Measurements from ENCODE around the gene SURF6.
"Not testable (repeated sequence)": the region's sequence is repeated elsewhere in the genome, so short reads cannot be mapped to it uniquely, and the experiment has no call there.

SURF6 gene

DNA sequence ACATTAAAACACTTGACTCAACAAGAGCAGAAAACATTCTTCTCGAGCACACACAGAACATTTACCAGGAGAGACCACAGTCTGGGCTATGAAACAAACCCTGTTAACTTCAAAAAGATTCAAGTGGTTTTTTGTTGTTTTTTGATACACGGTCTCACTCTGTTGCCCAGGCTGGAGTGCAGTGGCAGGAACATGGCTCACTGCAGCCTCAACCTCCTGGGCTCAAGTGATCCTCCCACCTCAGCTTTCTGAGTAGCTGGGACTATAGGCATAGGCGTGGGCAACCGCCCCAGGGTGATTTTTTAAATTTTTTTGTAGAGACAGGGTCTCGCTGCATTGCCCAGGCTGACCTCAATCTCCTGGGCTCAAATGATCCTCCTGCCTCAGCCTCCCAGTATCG is 9.0 kb downstream of the SURF6 start:
- DNase-seq (ENCODE audit: low read depth), result not testable (repeated sequence)

DNA sequence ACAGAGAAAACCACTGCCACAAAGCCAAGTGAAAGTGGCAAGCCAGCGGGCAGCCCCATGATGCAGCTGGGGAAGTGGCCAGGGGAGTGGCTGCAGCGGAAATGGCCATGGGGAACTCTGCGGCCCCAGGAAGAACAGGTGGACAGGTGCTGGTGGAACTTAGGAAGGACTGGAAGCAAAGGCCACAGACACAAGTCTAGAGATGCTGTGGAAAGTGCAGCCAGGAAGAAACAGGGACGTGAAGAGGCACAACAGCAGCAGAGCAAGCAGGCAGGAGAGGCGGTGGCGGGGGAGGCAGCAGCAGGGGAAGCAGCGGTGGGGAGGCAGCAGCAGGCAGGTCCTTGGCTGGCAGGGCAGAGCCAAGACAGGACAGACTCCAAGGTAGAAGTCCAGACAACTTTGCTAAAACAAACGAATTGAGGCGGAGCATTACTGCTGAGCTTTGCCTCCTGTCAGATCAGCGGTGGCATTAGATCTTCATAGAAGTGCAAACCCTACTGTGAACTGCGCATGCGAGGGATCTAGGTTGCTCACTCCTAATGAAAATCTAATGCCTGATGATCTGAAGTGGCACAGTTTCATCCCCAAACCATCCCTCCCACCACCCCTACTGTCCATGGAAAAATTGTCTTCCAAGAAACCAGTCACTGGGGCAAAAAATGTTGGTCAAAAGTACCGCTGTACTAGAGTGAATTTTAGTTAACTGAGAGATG is 11.8 kb downstream of the SURF6 start:
- DNase-seq (ENCODE audit: low read depth), result no peak

DNA sequence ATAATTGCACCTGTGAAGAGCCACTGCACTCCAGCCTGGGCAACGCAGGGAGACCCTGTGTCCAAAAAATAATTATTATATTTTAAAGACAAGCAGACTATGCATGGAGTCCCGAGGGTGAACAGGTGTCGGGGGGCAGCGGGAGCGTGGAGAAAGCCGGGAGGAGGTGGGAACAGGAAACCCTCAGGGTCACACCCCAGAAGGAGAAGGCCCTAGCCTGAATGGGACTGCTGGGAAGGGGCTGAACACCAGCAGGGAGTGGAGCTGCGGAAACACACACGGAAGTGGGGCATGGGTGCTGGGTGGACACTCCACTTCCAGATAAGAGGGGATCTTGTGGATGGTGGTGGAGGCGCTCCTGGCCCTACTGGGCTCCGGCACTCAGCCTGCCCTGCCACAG is 12.8 kb downstream of the SURF6 start:
- DNase-seq (ENCODE audit: low read depth), result no peak

DNA sequence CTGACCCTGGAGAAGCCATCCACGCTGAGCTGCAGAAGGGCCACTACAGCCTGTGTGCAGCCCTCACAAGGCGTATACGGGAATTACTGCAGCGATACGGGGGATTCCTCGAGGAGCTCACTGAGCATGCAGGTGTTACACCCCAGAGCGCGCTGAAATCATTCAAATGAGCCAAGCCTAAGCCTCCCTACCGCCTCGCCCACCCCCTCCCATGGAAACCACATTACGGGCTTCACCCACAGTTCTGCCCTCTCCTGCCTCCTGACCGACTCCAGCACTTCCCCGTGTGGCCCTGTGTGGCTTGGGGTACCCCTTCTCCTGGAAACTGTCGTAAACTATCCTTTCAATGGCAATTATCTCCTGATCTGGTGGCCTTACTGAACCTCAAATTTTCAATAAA is 13.3 kb downstream of the SURF6 start:
- no peak for DNase-seq (ENCODE audit: low read depth)

DNA sequence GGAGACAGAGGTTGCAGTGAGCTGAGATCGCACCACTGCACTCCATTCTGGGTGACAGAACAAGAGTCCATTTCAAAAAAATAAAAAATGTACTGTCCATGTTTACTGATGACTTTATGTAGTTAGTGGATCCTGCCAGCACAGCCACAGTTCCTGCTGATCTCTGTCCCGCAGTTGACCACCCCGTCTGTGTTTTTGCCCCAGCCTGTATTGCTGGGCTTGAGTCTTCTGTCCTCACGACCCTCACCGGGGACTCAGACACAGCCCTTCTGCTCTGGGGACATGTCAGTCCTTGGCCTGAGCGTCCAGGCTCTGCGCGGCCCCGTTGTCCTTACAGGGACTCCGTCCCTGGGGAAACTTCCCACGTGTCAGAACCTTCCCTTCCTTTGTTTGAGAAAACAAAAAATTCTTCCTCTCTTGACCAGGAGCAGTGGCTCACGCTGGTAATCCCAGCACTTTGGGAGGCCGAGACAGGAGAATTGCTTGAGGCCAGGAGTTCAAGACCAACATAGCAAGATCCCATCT is 14.5 kb downstream of the SURF6 start:
- DNase-seq (ENCODE audit: low read depth), result no peak

- no peak for DNase-seq (ENCODE audit: low read depth)
Measured at GRCh38 chr9:133320421-133320881, 15.5 kb downstream of the SURF6 start.

DNA sequence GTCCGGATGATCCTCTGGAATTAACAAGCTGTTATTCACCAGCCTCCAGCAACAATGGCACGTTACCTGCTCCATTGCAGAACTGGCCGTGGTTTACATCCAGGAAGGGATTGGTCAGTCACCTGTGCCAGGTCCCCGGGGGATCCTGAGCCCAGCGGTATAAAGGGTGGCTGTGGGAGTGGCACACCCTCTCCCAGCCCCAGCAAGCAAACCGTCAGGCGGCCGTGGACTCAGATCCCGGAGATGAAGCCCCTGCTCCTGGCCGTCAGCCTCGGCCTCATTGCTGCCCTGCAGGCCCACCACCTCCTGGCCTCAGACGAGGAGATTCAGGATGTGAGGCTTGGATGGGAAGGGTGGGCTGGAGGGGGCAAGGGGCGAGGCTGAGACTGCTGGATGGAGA is 18.4 kb downstream of the SURF6 start:
- DNase-seq (ENCODE audit: low read depth), result not testable (repeated sequence)

DNA sequence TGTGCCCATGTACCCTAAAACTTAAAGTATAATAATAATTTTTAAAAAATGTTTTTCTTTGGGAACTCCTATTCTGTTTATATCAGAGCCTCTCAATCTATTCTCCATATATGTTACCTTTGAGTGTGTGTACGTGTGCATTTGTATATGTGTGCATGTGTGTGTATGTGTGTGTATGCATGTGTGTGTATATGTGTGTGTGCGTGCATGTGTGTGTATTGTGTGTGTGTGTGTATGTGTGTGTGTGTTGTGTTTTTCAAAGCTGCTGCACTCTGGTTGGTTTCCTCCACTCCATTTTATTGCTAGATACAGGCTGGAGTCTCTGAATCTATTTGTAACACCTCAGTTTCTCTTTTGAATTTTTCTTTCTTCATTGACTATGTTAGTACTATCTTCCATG is 20.0 kb downstream of the SURF6 start:
- DNase-seq (ENCODE audit: low read depth), result no peak

- no peak for DNase-seq (ENCODE audit: low read depth)
Measured at GRCh38 chr9:133309608-133310007, 26.4 kb downstream of the SURF6 start.

GRCh38 chr9:133307301-133307700 is 28.7 kb downstream of the SURF6 start:
- no peak for DNase-seq (ENCODE audit: low read depth)

GRCh38 chr9:133306242-133307204 is 29.5 kb downstream of the SURF6 start:
- no peak for DNase-seq (ENCODE audit: low read depth)

- DNase-seq (ENCODE audit: low read depth), result no peak
Measured at GRCh38 chr9:133305731-133306130, 30.3 kb downstream of the SURF6 start.

DNA sequence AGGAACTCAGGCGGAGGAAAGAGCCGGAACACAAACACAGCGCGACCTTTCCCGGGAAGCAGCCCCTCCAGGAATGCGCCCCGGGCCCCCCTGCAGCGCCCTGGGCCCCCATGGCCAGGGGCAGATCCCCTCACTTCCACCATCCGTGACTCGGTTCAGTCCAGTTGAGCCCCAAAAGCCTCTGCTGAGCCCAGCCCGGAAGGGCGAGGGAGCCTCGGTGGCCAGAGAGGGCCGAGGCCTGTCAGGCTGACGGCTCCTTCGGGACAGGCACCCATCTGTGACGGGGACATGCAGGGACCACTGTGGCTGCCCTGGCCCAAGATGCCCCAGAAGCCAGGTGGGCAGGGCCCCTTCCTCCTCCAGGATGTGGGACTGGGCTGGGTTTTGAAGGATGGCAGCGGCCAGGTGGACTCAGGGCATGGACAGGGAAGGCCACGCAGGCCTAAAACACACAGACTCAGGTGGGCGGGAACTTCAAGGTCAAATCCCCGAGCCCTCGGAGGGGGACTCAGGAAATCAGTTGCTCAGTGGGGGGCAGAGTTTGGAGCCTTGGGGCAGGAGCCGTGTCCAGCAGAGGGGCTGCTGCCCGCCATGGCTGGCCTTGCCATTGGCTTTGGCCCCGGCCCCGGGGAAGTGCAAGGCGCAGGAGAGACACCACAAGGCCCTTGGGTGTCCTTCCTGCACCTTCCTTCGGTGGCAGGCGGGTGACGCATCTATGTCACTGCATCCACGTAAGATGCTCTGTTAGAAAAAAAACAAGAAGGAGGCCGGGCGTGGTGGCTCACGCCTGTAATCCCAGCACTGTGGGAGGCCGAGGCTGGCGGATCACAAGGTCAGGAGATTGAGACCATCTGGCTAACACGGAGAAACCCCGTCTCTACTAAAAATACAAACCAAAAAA is 31.3 kb downstream of the SURF6 start:
- no peak for DNase-seq (ENCODE audit: low read depth)

DNA sequence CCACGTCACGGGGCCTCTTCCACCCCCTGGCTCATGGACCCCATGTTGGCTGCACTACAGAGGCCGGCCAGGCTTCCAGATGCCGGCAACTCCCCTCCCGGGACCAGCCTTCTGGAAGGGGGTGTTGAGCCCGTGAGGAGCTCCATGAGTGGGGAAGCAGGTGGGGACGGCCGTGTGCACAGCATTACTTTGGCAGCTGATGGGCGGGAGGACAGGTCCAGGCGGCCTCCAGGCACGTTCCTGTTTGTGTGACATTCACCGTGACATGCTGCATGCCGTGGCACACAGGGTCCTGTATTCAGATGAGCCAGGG is 31.9 kb downstream of the SURF6 start:
- DNase-seq (ENCODE audit: low read depth), result no peak

DNA sequence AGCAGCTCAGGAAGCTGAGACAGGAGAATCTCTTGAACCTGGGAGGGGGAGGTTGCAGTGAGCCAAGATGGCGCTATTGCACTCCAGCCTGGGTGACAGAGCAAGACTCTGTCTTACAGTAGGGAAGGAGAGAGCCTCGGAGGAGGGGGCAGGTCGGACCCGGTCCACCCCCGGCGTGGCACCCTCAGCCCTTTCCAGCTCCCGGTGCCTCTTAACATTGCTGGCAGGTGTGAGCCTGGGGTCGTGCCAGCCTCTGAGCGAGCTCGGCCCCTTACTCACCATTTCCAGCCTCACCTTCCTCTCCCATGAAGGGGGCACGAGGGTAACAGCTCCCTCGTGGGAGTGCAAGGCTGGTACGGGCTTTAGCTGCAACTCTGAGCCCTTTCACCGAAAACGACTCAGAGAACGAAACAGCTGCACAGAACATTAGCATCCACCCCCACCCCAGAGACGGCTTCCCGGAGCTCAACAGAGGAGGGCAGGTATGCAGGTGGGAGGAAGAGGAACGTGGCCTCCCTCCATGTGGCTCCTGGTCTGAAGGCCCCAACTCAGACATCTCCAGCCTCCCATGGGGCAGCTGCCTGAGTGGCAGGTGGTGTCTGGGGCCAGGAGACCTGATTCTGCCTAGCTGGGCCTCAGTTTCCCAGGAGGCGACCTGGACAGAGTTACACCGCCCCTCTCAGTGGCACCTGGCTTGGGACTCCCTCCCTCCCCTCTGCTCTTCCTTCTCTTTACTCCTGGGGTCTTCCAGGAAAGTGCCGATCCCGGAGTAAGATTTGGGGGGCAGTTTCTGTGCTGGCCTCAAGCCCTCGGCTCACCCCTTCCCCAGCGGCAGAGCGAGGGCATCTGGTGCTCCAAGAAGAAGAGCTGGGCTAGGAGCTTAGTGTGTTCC is 32.5 kb downstream of the SURF6 start:
- no peak for DNase-seq (ENCODE audit: low read depth)

DNA sequence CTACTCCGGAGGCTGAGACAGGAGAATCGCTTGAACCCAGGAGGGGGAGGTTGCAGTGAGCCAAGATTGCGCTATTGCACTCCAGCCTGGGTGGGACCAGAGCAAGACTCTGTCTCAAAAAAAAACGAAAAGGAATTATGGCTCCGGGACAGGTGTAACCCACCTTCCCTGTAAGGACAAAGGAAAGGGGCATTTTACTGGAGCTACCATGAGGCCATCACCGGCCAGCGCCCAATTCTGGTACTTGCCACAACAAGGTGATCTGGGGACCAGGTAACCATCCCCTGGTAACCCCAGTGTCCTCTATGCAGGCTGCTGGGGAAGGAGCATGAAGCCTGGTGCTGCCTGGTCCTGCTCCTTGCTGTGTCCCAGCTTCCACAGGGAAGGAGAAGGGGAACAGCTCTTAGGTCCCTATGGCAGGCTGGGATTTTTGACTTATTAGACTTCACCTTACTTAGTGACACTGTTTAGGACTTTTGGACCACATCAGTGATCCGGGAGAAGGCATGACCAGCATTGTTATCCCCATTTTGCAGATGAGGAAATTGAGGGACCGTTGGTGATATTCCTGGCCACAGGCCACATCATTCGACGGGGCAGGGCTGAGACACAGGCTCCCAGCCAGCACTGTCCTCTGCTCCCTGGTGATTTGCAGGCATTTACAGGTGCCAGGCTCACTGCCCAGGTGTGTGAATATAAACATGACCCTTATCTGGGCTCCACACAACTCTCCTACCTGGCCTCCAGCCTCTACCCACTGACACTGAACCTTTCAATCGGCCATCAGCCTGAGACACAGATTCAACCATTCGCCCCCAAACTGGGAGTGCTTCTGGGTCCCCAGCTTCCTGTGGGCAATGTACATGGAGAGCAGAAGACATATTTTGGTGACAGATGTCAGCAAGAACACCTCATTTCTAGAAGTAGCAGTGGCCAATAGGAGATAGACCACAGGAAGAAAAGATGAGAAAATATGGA is 34.4 kb downstream of the SURF6 start:
- no peak for DNase-seq (ENCODE audit: low read depth)

DNA sequence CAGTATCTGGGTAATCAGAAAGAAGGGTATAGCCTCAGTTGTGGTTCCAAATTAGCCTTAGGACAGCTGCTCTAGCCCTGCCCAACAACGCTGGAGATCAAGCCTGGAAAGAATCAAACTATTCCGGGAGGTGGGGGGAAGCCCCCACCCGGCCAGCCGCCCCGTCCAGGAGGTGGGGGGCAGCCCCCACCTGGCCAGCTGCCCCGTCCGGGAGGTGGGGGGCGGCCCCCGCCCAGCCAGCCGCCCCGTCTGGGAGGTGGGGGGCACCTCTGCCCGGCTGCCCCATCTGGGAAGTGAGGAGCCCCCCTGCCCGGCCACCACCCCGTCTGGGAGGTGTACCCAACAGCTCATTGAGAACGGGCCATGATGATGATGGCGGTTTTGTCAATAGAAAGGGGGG is 36.0 kb downstream of the SURF6 start:
- not testable (repeated sequence) for DNase-seq (ENCODE audit: low read depth)

- DNase-seq (ENCODE audit: low read depth), result no peak
Measured at GRCh38 chr9:133294257-133294656, 41.7 kb downstream of the SURF6 start.

DNA sequence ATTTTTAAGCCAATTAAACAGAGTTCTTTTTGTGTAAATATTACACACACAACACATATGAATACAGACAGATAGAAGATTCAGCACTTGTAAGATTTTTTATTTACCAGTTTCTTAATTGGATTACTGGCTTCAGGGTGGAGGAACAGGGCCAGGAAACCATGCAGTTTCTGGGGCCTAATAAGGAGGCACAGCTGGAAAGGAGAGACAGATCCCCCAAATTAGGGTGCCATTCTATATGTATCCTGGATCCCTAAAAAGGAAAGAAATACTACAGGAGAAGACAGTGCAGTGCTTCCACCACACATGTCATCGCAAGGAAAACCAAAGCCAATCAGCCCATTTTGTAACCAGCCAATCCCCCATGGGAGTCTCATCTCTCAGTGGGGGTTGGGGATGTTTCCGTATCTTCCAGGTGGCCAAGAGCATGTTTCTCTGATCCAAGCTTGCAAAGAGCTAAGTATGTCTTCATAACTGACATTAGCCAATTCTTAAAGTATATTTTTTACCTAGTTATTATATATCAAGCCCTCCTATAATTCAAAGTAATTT is 45.2 kb downstream of the SURF6 start:
- DNase-seq (ENCODE audit: low read depth), result no peak

Data from iris pigment epithelial cell (primary cell).